ENCODE data around the gene SLC7A8.

GRCh38 chr14:23126548-23127278 is 56.7 kb downstream of the SLC7A8 start:
- TF ChIP-seq POLR2A (IDR thresholded peaks at IDR 0.05) (no peak), CTCF (IDR thresholded peaks at IDR 0.05) (no peak)
